Epithelial cell of proximal tubule (primary cell): Measurements from ENCODE around the gene CCDC33. TPM values are rescaled to one million over a fixed set of nuclear protein-coding genes. Genes with fewer than 3 reads are reported as not detected.

Experiments
- DNase-seq: peaks from one replicate; pipeline ENCODE4 v3.0.0-alpha.2; 2011; ENCODE audit warnings: low read depth
- H3K4me3 ChIP-seq: 2 replicates; pipeline ENCODE4 v1.5.1; 2011; ENCODE audit warnings: low read depth, mild to moderate bottlenecking, low read length
- CTCF ChIP-seq: conservative IDR thresholded peaks from 2 replicates; pipeline ENCODE4 v1.5.1; 2012; ENCODE audit warnings: low read depth, mild to moderate bottlenecking, low read length
- total RNA-seq: library from RNA; depleted of rRNA; stranded (reverse); fragments of >200 nt; gene quantifications from 2 replicates; pipeline ENCODE4 v1.2.3, GENCODE V29; 2015

CCDC33 gene
- total RNA-seq, 1 donor from 2014 or later = 2.5 TPM

GRCh38 chr15:74336061-74337005 is 100.2 kb downstream of the CCDC33 start:
- H3K4me3 ChIP-seq = no peak overlapping the region
- no peak for DNase-seq
- TF ChIP-seq CTCF = no peak

DNA sequence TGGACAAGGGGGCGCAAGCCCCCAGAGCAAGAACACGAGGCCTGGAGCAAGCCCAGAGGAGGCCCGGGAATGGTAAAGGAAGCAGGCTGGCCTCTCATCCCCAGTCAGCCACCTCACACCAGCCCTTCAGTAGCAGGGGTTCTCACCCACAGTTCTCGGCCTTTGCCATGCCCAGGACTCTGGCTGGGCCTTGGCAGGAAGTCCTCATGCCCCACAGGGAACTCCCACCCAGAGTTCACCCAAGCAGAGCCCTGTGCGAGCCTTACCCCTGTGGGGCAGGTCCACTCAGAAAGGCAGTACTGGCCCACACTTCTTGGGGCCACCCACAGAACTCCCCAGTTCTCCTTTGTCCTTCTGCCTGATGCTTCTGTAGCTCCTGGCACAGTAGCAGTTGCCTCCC is 101.0 kb downstream of the CCDC33 start:
- no peak for DNase-seq
- no peak overlapping the region for H3K4me3 ChIP-seq
- no peak for TF ChIP-seq CTCF

DNA sequence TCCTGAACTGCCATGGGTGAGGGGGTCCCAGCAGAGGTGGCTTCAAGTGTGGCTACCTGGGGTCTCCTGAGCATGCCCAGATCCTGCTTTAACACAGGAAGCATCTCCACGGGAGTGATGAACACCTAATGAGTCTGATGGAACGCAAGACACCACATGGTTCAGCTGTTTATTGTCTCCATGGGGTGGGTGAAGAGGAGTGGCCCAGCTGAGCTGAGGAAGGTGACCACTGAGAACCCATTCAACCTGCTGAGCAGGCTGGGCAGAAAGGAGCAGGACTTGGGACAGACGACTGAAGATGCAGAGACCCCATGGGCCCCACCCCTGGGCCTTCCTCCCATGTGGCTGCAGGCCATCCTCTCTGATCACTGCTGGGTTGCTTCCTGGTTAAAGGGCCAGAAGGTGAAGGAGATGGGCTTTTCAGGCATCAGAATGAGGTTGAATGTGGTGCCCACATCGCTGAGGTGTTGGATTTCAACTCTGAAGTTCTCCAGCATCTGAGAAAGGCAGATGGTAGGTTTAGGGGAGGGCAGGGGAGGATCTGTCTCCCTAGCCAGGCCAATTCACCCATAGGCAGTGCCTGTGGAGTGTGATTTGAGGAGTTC is 101.6 kb downstream of the CCDC33 start:
- TF ChIP-seq CTCF = no peak
- no peak overlapping the region for H3K4me3 ChIP-seq
- DNase-seq = no peak

- TF ChIP-seq CTCF = no peak
- H3K4me3 ChIP-seq = no peak overlapping the region
- DNase-seq = no peak
Observed at GRCh38 chr15:74338676-74339075, 102.5 kb downstream of the CCDC33 start.

DNA sequence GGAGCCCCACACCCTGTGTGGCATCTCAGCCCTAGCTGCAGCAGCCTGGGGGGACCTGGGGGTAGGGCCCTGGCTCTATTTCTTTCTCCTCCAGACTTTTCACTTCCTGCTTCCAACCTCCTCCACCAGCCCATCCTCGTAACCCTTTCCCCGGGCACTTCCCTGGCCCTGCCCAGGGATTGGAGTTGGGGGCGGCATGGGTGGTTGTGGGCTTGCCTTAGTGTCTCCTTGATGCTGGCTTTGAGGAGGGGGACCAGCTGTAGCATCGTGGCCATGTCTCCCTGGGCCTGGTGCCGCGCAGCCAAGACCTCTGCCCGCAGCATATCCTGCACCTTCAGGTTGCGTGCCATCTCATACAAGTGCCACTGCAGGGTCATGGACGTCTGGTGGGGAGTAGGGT is 103.2 kb downstream of the CCDC33 start:
- no peak overlapping the region for H3K4me3 ChIP-seq
- DNase-seq = no peak
- TF ChIP-seq CTCF = no peak

GRCh38 chr15:74340150-74340549 is 104.0 kb downstream of the CCDC33 start:
- H3K4me3 ChIP-seq = no peak overlapping the region
- no peak for DNase-seq
- TF ChIP-seq CTCF = no peak
